ENCODE results near the gene USP47. TPM values are rescaled to one million over a fixed set of nuclear protein-coding genes. Genes with fewer than 3 reads are reported as not detected.

The USP47 gene
- total and polyA plus RNA-seq, 2 experiments from 2014 or later: 35.9 to 58.8 TPM

DNA sequence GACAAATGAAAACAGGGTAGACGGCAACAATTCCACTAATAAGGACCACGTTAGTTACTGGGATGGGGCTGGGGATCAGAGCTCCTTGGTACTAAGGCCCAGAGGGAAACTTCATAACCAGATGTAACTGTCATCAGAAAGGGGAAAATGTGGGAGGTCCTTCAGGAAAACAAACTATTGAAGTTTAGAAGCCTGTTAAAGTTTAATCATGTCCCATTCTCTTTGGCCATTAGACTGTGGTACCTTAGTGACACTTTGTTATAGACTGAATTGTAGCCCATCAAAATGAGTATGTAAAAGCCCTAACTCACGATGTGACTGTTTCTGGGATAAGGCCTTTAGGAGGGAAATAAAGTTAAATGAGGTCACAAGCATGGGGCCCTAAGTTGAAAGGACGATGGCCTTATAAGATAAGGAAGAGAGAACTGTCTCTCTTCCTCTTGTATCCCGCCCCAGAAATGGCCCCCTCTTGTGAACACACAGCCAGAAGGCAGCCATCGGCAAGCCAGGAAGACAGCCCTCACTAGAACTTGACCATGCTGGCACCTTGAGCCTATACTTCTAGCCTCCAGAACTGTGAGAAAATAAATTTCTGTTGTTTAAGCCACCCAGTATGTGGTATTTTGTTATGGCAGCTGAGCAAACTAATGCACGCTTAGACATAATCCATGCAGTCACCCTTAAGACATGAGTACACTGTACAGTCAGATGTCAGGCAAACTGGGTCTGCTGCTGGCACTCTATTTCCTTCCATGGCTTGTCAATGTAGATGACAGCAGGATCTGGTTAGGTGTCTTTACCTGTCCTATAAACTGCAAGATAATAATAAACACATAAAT, 26.9 kb upstream of the USP47 start:
- H3K79me2 ChIP-seq (ENCODE audit: insufficient read depth): no peaks in the 10 kb centered on the region
- H3K4me1 ChIP-seq (ENCODE audit: insufficient read depth): peaks cover 12% of the 10 kb centered on the region
- H3K9ac ChIP-seq: no peak overlapping the region
- H4K20me1 ChIP-seq (ENCODE audit: insufficient read depth): no peaks in the 10 kb centered on the region
- no peaks in the 10 kb centered on the region for H3K9me2 ChIP-seq (ENCODE audit: insufficient read depth)
- peak overlapping the region; percentile 63; the same call in 1 of the 2 replicates for H2AFZ ChIP-seq
- H3K4me3 ChIP-seq: no peak overlapping the region
- WGBS, 2 experiments (ENCODE audit: low coverage in 1 of 2, low lambda C conversion rate in 2 of 2, missing lambda C conversion rate in 2 of 2): 93 to 97% methylated on average over 7 of the region's 7 CpGs
- no peaks in the 10 kb centered on the region for H3K36me3 ChIP-seq (ENCODE audit: low read depth)
- H3K27ac ChIP-seq: no peak overlapping the region; the same call in 1 of the 2 replicates
- H3K9me3 ChIP-seq (ENCODE audit: low read depth): no peaks in the 10 kb centered on the region
- in situ Hi-C loops (cut with MboI): loop anchor here (25.0 kb wide), 1 partner anchor 447 kb away; no protein-coding TSS in a partner anchor
- H3K4me2 ChIP-seq (ENCODE audit: unreplicated experiment): no peak overlapping the region
- DNase-seq: no peak
- peaks cover 11% of the 10 kb centered on the region for H3F3A ChIP-seq (ENCODE audit: insufficient read depth)
- no peaks in the 10 kb centered on the region for H3K27me3 ChIP-seq (replicated peaks; ENCODE audit: insufficient read depth)
- TF ChIP-seq EZH2phosphoT487 (IDR thresholded peaks at IDR 0.05; ENCODE audit: insufficient read depth, low read depth) (no peak), EZH2 (IDR thresholded peaks at IDR 0.05; ENCODE audit: insufficient read depth, poor library complexity, severe bottlenecking) (no peak)

DNA sequence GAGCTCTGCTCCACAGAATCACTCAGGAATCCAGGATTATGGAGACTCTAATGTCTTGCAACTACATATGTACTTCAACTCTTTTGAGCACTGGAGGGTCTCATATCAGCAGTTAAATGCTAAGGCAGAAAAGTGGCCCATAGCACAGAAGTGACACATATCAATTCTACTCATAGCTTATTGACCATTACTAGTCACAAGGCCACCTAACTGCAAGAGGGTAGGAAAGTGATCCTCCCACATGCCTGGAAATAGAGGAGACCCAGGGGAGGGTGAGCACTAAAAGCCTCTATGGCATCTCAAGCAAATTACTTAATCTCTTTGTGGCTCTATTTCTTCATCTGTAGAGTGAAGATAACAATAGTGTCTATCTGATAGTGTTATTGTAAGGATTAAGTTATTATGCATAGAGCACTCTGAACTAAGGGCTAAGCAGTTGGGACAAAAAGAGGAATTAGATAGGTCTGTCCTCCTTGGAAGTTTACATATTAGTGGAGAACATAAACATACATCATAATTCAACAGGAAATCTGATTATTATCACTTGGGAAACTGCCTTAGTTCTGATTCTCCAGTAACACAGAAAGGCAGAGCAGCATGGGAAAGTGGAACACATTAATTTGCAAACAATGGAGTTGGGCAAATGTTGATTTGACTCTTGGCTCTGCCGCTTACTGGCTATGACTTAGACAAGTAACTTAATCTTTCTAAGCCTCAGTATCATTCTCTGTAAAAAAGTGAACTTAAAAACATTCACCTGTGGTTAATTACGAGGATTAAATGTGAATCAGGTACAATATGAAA, 25.1 kb upstream of the USP47 start:
- peak; percentile 40 for DNase-seq
- in situ Hi-C loops (cut with MboI): loop anchor here (25.0 kb wide), 1 partner anchor 446 kb away; no protein-coding TSS in a partner anchor

DNA sequence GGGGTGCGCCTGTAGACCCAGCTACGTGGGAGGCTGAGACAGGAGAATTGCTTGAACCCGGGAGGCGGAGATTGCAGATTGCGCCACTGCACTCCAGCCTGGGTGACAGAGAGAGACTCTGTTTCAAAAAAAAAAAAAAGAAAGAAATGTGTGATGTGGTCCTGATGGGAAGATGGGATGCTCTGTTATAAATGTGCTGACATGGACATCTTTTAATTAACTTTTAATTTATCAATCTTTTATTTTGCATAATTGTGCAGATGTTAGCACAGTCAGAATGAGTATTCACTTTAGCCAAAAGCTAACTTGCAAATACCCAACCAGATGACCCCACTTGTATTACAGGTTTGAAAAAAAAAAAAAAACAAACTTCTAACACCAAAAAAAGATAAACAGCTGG, 23.8 kb upstream of the USP47 start:
- peaks cover 12% of the 10 kb centered on the region for H3K4me1 ChIP-seq (ENCODE audit: insufficient read depth)
- H3K36me3 ChIP-seq (ENCODE audit: low read depth): no peaks in the 10 kb centered on the region
- peaks cover 11% of the 10 kb centered on the region for H3F3A ChIP-seq (ENCODE audit: insufficient read depth)
- no peak for DNase-seq
- no peak overlapping the region for H3K4me2 ChIP-seq (ENCODE audit: unreplicated experiment)
- H3K27ac ChIP-seq: no peak overlapping the region
- H3K9me2 ChIP-seq (ENCODE audit: insufficient read depth): no peaks in the 10 kb centered on the region
- no peaks in the 10 kb centered on the region for H4K20me1 ChIP-seq (ENCODE audit: insufficient read depth)
- WGBS, 2 experiments (ENCODE audit: low coverage in 1 of 2, low lambda C conversion rate in 2 of 2, missing lambda C conversion rate in 2 of 2): 97 to 100% methylated on average over 4 to 5 of the region's 5 CpGs
- no peak overlapping the region for H3K4me3 ChIP-seq
- H3K27me3 ChIP-seq (replicated peaks; ENCODE audit: insufficient read depth): no peaks in the 10 kb centered on the region
- H3K9ac ChIP-seq: no peak overlapping the region
- no peaks in the 10 kb centered on the region for H3K79me2 ChIP-seq (ENCODE audit: insufficient read depth)
- in situ Hi-C loops (cut with MboI): loop anchor here (25.0 kb wide), 1 partner anchor 444 kb away; no protein-coding TSS in a partner anchor
- H3K9me3 ChIP-seq (ENCODE audit: low read depth): no peaks in the 10 kb centered on the region
- no peak for TF ChIP-seq EZH2phosphoT487 (IDR thresholded peaks at IDR 0.05; ENCODE audit: insufficient read depth, low read depth)
- TF ChIP-seq EZH2 (IDR thresholded peaks at IDR 0.05; ENCODE audit: insufficient read depth, poor library complexity, severe bottlenecking): no peak
- H2AFZ ChIP-seq: no peak overlapping the region

More for the DNA sequence above, 25.1 kb upstream of the USP47 start:
- Histone ChIP-seq H3K27me3 (replicated peaks; ENCODE audit: insufficient read depth) (no peaks in the 10 kb centered on the region), H3K4me1 (ENCODE audit: insufficient read depth) (peaks cover 12% of the 10 kb centered on the region), H2AFZ (no peak overlapping the region), H3K9me3 (ENCODE audit: low read depth) (no peaks in the 10 kb centered on the region), H3K4me2 (ENCODE audit: unreplicated experiment) (no peak overlapping the region), H3K79me2 (ENCODE audit: insufficient read depth) (no peaks in the 10 kb centered on the region), H3K36me3 (ENCODE audit: low read depth) (no peaks in the 10 kb centered on the region), H4K20me1 (ENCODE audit: insufficient read depth) (no peaks in the 10 kb centered on the region), H3K9ac (no peak overlapping the region), H3K9me2 (ENCODE audit: insufficient read depth) (no peaks in the 10 kb centered on the region), H3F3A (ENCODE audit: insufficient read depth) (peaks cover 11% of the 10 kb centered on the region), H3K27ac (no peak overlapping the region), H3K4me3 (no peak overlapping the region)
- WGBS, 2 experiments (ENCODE audit: low coverage in 1 of 2, low lambda C conversion rate in 2 of 2, missing lambda C conversion rate in 2 of 2): 44 to 53% methylated on average over 2 of the region's 2 CpGs
- TF ChIP-seq EZH2phosphoT487 (IDR thresholded peaks at IDR 0.05; ENCODE audit: insufficient read depth, low read depth) (no peak), EZH2 (IDR thresholded peaks at IDR 0.05; ENCODE audit: insufficient read depth, poor library complexity, severe bottlenecking) (no peak)

DNA sequence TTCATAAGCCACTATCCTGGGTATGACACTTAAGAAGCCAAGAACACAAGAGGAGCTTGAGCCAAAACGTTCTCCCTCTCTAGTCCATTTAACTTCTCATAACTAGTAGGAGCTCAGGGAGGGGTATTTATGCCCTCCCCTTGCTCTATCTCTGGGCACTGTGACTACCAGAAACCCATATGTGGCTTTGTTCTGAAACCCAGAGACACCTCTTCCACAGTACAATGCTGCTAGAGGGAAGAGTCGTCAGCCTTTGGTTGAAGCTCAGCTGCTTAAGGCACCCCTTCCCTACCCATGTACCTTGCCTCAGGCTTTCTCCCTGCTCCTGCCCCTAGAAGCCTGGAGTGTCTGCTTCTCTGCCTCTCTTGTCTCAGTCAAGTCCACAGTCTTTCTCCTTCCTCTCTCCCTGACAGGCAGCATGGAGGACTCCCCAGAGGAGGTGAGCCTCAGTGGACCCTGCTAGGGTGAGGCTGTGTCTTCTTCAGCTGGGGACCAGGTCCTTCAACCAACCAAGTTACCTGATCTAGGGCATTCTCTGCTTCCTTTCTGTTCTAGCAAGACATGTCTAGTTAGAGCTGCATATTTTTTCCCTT, 23.1 kb upstream of the USP47 start:
- H2AFZ ChIP-seq: no peak overlapping the region
- H4K20me1 ChIP-seq (ENCODE audit: insufficient read depth): no peaks in the 10 kb centered on the region
- peaks cover 9% of the 10 kb centered on the region for H3F3A ChIP-seq (ENCODE audit: insufficient read depth)
- TF ChIP-seq EZH2 (IDR thresholded peaks at IDR 0.05; ENCODE audit: insufficient read depth, poor library complexity, severe bottlenecking) (no peak), EZH2phosphoT487 (IDR thresholded peaks at IDR 0.05; ENCODE audit: insufficient read depth, low read depth) (no peak)
- H3K9me3 ChIP-seq (ENCODE audit: low read depth): no peaks in the 10 kb centered on the region
- DNase-seq: no peak
- in situ Hi-C loops (cut with MboI): loop anchor here (25.0 kb wide), 1 partner anchor 444 kb away; no protein-coding TSS in a partner anchor
- no peak overlapping the region for H3K4me2 ChIP-seq (ENCODE audit: unreplicated experiment)
- H3K4me1 ChIP-seq (ENCODE audit: insufficient read depth): peaks cover 9% of the 10 kb centered on the region
- no peak overlapping the region for H3K27ac ChIP-seq
- no peak overlapping the region for H3K9ac ChIP-seq
- no peaks in the 10 kb centered on the region for H3K9me2 ChIP-seq (ENCODE audit: insufficient read depth)
- no peaks in the 10 kb centered on the region for H3K79me2 ChIP-seq (ENCODE audit: insufficient read depth)
- WGBS, 2 experiments (ENCODE audit: low coverage in 1 of 2, low lambda C conversion rate in 2 of 2, missing lambda C conversion rate in 2 of 2): 68 to 75% methylated on average over 2 of the region's 2 CpGs
- no peak overlapping the region for H3K4me3 ChIP-seq
- H3K27me3 ChIP-seq (replicated peaks; ENCODE audit: insufficient read depth): no peaks in the 10 kb centered on the region
- no peaks in the 10 kb centered on the region for H3K36me3 ChIP-seq (ENCODE audit: low read depth)

Data from GM23248 (cell line).